Measurements from ENCODE around the gene KISS1R.
"Not testable (repeated sequence)": the region's sequence is repeated elsewhere in the genome, so short reads cannot be mapped to it uniquely, and the experiment has no call there.

KISS1R gene

GRCh38 chr19:882871-883497 lies 34.1 kb upstream of the KISS1R start:
- DNase-seq (ENCODE audit: low spot score): no peak

GRCh38 chr19:883661-884211 lies 33.4 kb upstream of the KISS1R start:
- DNase-seq (ENCODE audit: low spot score): no peak

GRCh38 chr19:884420-885211 lies 32.5 kb upstream of the KISS1R start:
- no peak for DNase-seq (ENCODE audit: low spot score)

- DNase-seq (ENCODE audit: low spot score): no peak
Observed at GRCh38 chr19:885536-886224, 31.5 kb upstream of the KISS1R start.

GRCh38 chr19:887072-887471 lies 30.1 kb upstream of the KISS1R start:
- DNase-seq (ENCODE audit: low spot score): no peak

GRCh38 chr19:887599-887998 lies 29.5 kb upstream of the KISS1R start:
- no peak for DNase-seq (ENCODE audit: low spot score)

GRCh38 chr19:888581-889385 lies 28.4 kb upstream of the KISS1R start:
- DNase-seq (ENCODE audit: low spot score): no peak

GRCh38 chr19:889662-890295 lies 27.4 kb upstream of the KISS1R start:
- no peak for DNase-seq (ENCODE audit: low spot score)

GRCh38 chr19:890831-891230 lies 26.3 kb upstream of the KISS1R start:
- DNase-seq (ENCODE audit: low spot score): no peak

GRCh38 chr19:891421-892200 lies 25.5 kb upstream of the KISS1R start:
- DNase-seq (ENCODE audit: low spot score): not testable (repeated sequence)

GRCh38 chr19:892243-892893 lies 24.8 kb upstream of the KISS1R start:
- DNase-seq (ENCODE audit: low spot score): peak; percentile 76

- DNase-seq (ENCODE audit: low spot score): peak; percentile 99
Observed at GRCh38 chr19:892894-893689, 24.0 kb upstream of the KISS1R start, which contains the start of the genes MED16 and RNU6-9. MED16 (minus strand) TSS chr19:893187; CDS start chr19:891131, 2,056 bp downstream. RNU6-9 (plus strand) TSS chr19:893484.

- no peak for DNase-seq (ENCODE audit: low spot score)
Observed at GRCh38 chr19:896434-896833, 20.7 kb upstream of the KISS1R start.

GRCh38 chr19:896999-897398 lies 20.1 kb upstream of the KISS1R start:
- DNase-seq (ENCODE audit: low spot score): no peak

- peak; percentile 81 for DNase-seq (ENCODE audit: low spot score)
Observed at GRCh38 chr19:897442-898039, 19.6 kb upstream of the KISS1R start.

GRCh38 chr19:898663-899062 lies 18.5 kb upstream of the KISS1R start:
- DNase-seq (ENCODE audit: low spot score): no peak

GRCh38 chr19:899336-900042 lies 17.6 kb upstream of the KISS1R start:
- no peak for DNase-seq (ENCODE audit: low spot score)

- no peak for DNase-seq (ENCODE audit: low spot score)
Observed at GRCh38 chr19:900043-900301, 17.2 kb upstream of the KISS1R start.
